K562 (cell line): ENCODE data around the gene CHRNB1. TPM values are rescaled to one million over a fixed set of nuclear protein-coding genes. Genes with fewer than 3 reads are reported as not detected.

Experiments used
- ATAC-seq: fragments of 200-7000 bp; cut with Tn5 transposase; 3 replicates; pipeline ENCODE4 v1.9.1; 2020; ENCODE audit warnings: moderate library complexity
- BruUV-seq: library from RNA; stranded (reverse); fragments of 400-500 nt; replicated peaks from 2 replicates; lab custom pipeline; 2021; lab: Mats Ljungman, UMichigan
- CTCF ChIA-PET: fragments of 300-600 bp; formaldehyde crosslinking; extraction: SDS; loops from one replicate; lab custom pipeline; 2021; ENCODE audit warnings: low intra/inter-chr PET ratio; lab: Yijun Ruan, JAX
- POLR2A ChIA-PET: fragments of 300-600, 350-650 bp; sonication (Branson Sonifier 250); formaldehyde crosslinking; extraction: SDS; loops from one replicate; lab custom pipeline; 2021; ENCODE audit warnings: antibody characterized with exemption, inconsistent platforms; lab: Yijun Ruan, JAX
- DNase-seq, 4 experiments: peaks; one replicate each; pipeline versions ENCODE4 v3.0.0 to v3.0.0-alpha.2; 2011 to 2018; ENCODE audit warnings: low spot score in 3 of 4, mixed read lengths in 3 of 4; ENCODE audit errors: extremely low read depth in 1 of 4
- FAIRE-seq: peaks from 2 replicates; lab custom pipeline; 2011; peaks lifted over from hg19 to GRCh38; lab: Jason Lieb, UNC
- H2AFZ ChIP-seq: 2 replicates; pipeline ENCODE4 v1.6.0; 2011; ENCODE audit warnings: low read depth, low read length, control low read depth, inconsistent platforms
- H3K27ac ChIP-seq: fragments of 200-600 bp; 3 replicates; pipeline ENCODE4 v1.8.0; 2011; ENCODE audit warnings: low read depth, mild to moderate bottlenecking, control low read depth, inconsistent platforms, low read length, moderate library complexity, mixed read lengths; ENCODE audit errors: extremely low read depth
- H3K27me3 ChIP-seq, 2 experiments: fragments of 300-600 bp in 1 of 2; 2 replicates in 1 of 2; 3 replicates in 1 of 2; pipeline versions ENCODE4 v1.6.0 to v1.8.0; 2011; ENCODE audit warnings: inconsistent platforms in 2 of 2, low read length in 2 of 2, mild to moderate bottlenecking in 1 of 2, mixed read lengths in 1 of 2, moderate library complexity in 1 of 2; ENCODE audit not compliant: control insufficient read depth in 2 of 2, insufficient read depth in 2 of 2
- H3K36me3 ChIP-seq: fragments of 300-600 bp; 3 replicates; pipeline ENCODE4 v1.8.0; 2011; ENCODE audit warnings: mild to moderate bottlenecking, low read length, inconsistent platforms; ENCODE audit not compliant: control insufficient read depth, insufficient read depth
- H3K4me1 ChIP-seq, 2 experiments: fragments of 200-600 bp in 1 of 2; replicated peaks in 1 of 2; 2 replicates in 1 of 2; 3 replicates in 1 of 2; pipeline versions ENCODE4 v1.5.1 to v1.8.0; 2011; ENCODE audit warnings: inconsistent platforms in 2 of 2, low read length in 2 of 2, mild to moderate bottlenecking in 1 of 2, mixed read lengths in 1 of 2, moderate library complexity in 1 of 2; ENCODE audit not compliant: control insufficient read depth in 2 of 2, insufficient read depth in 2 of 2
- H3K4me2 ChIP-seq: 2 replicates; pipeline ENCODE4 v1.6.1; 2011; ENCODE audit warnings: low read length, control low read depth, inconsistent platforms, mixed read lengths; ENCODE audit not compliant: insufficient read depth
- H3K4me3 ChIP-seq: fragments of 200-600 bp; sonication (generic), shearing (Covaris generic); 2 replicates; pipeline ENCODE4 v1.5.1; 2016; ENCODE audit warnings: control low read depth, inconsistent platforms
- H3K79me2 ChIP-seq: fragments of 200-600 bp; 3 replicates; pipeline ENCODE4 v1.8.0; 2011; ENCODE audit warnings: low read length, inconsistent platforms; ENCODE audit not compliant: control insufficient read depth, insufficient read depth
- H3K9ac ChIP-seq, 2 experiments: 2 replicates each; pipeline versions ENCODE4 v1.6.0 to v1.6.1; 2011; ENCODE audit warnings: low read depth in 2 of 2, low read length in 2 of 2, control low read depth in 1 of 2, inconsistent platforms in 1 of 2, mild to moderate bottlenecking in 1 of 2, mixed read lengths in 1 of 2; ENCODE audit not compliant: insufficient read depth in 1 of 2
- H3K9me1 ChIP-seq: one replicate; pipeline ENCODE4 v1.6.0; 2011; ENCODE audit warnings: inconsistent platforms, mild to moderate bottlenecking, low read length, moderate library complexity; ENCODE audit not compliant: control insufficient read depth, insufficient read depth
- H3K9me3 ChIP-seq: replicated peaks from 2 replicates; pipeline ENCODE4 v1.5.1; 2011; ENCODE audit warnings: low read depth, low read length, inconsistent platforms; ENCODE audit not compliant: control insufficient read depth, insufficient read depth
- H4K20me1 ChIP-seq: replicated peaks from 2 replicates; pipeline ENCODE4 v1.6.1; 2011; ENCODE audit warnings: low read length, inconsistent platforms, mixed read lengths; ENCODE audit not compliant: control insufficient read depth, insufficient read depth
- CBX3 ChIP-seq, 2 experiments: IDR thresholded peaks; 1 replicate in 1 of 2; 2 replicates in 1 of 2; pipeline ENCODE4 v1.6.1; 2012; ENCODE audit warnings: inconsistent platforms in 2 of 2, low read length in 2 of 2, borderline replicate concordance in 1 of 2, control low read depth in 1 of 2
- HES1 ChIP-seq: fragments of 450-650 bp; IDR thresholded peaks from 2 replicates; pipeline ENCODE4 v1.6.1; 2016; ENCODE audit warnings: low read depth, mild to moderate bottlenecking, moderate library complexity
- HOXB6 ChIP-seq: fragments of 250-450 bp; sonication (Bioruptor Pico); IDR thresholded peaks from 2 replicates; pipeline ENCODE4 v1.5.1; 2022; ENCODE audit warnings: mild to moderate bottlenecking, borderline replicate concordance
- NEUROD1 ChIP-seq: fragments of 150-350 bp; IDR thresholded peaks from 2 replicates; pipeline ENCODE4 v1.6.1; 2014; ENCODE audit warnings: borderline replicate concordance, low read length, low read depth; ENCODE audit not compliant: partially characterized antibody
- POLR2B ChIP-seq: fragments of 450-650 bp; IDR thresholded peaks from 2 replicates; pipeline ENCODE4 v1.6.1; 2018; ENCODE audit warnings: low read depth; ENCODE audit not compliant: partially characterized antibody
- POLR2G ChIP-seq: fragments of 200-400 bp; formaldehyde crosslinking; IDR thresholded peaks from 2 replicates; pipeline ENCODE4 v1.6.1; 2017; ENCODE audit warnings: low read depth, mild to moderate bottlenecking, antibody characterized with exemption, low read length, moderate library complexity
- RBFOX2 ChIP-seq: fragments of 200-400 bp; formaldehyde crosslinking; IDR thresholded peaks from 2 replicates; pipeline ENCODE4 v1.6.1; 2017; ENCODE audit warnings: low read depth, mild to moderate bottlenecking, low read length, moderate library complexity
- SRSF1 ChIP-seq: fragments of 200-400 bp; formaldehyde crosslinking; IDR thresholded peaks from 2 replicates; pipeline ENCODE4 v1.6.1; 2017; ENCODE audit warnings: mild to moderate bottlenecking, low read depth, low read length, moderate library complexity
- SUPT5H ChIP-seq: fragments of 450-650 bp; IDR thresholded peaks from 2 replicates; pipeline ENCODE4 v1.6.1; 2016
- TOE1 ChIP-seq, 2 experiments: fragments of 450-650 bp in 1 of 2; sonication (generic) in 1 of 2; formaldehyde crosslinking in 1 of 2; IDR thresholded peaks; 2 replicates each; pipeline versions ENCODE4 v1.7.1 to v1.8.0; 2016 to 2022; ENCODE audit warnings: borderline replicate concordance in 2 of 2, mild to moderate bottlenecking in 2 of 2, antibody characterized with exemption in 1 of 2, inconsistent platforms in 1 of 2, low read depth in 1 of 2, missing genetic modification reagents in 1 of 2, moderate library complexity in 1 of 2
- ZFP30 ChIP-seq: fragments of 250-450 bp; sonication (Bioruptor Pico); IDR thresholded peaks from 2 replicates; pipeline ENCODE4 v1.8.0; 2022; ENCODE audit warnings: moderate library complexity, mild to moderate bottlenecking, inconsistent platforms, borderline replicate concordance
- ZFP36 ChIP-seq: fragments of 150-350 bp; IDR thresholded peaks from 2 replicates; pipeline ENCODE4 v1.6.1; 2018; ENCODE audit warnings: low read length, low read depth; ENCODE audit not compliant: partially characterized antibody
- ZNF263 ChIP-seq: sonication (generic); formaldehyde crosslinking; IDR thresholded peaks from 2 replicates; pipeline ENCODE4 v1.8.0; 2022; ENCODE audit warnings: mild to moderate bottlenecking, missing genetic modification reagents, borderline replicate concordance
- ZNF586 ChIP-seq: fragments of 450-650 bp; formaldehyde crosslinking; conservative IDR thresholded peaks from 2 replicates; pipeline ENCODE4 v1.4.0; 2020; ENCODE audit warnings: mild to moderate bottlenecking, moderate library complexity
- WGBS: fragments of 100-300 bp; shearing (Covaris generic); methylation state at CpG from one replicate; pipeline ENCODE4 v1.1.6; 2016; ENCODE audit warnings: low coverage, mixed read lengths; ENCODE audit not compliant: insufficient coverage; ENCODE audit errors: missing lambda C conversion rate; 5-methylcytosine and 5-hydroxymethylcytosine counted together
- in situ Hi-C: fragments of 300-500 bp; cut with MboI; formaldehyde crosslinking; loops from 4 replicates; pipeline ENCODE4 v1.15.0; 2018; ENCODE audit warnings: inconsistent platforms, mixed read lengths
- intact Hi-C: fragments of 100-400 bp; cut with micrococcal nuclease; formaldehyde crosslinking; loops from 2 replicates; pipeline ENCODE4 v1.14.2; 2022
- polyA plus RNA-seq, 8 experiments: library from polyadenylated mRNA; depleted of rRNA in 4 of 8; stranded (reverse) in 5 of 8; unstranded in 3 of 8; fragments of >200 nt; fragmentation: Nextera tagmentation in 2 of 8; fragmentation: Illumina TruSeq in 1 of 8; extraction: Ambion mirVana in 2 of 8; extraction: Trizol in 1 of 8; gene quantifications; 2 replicates each; pipeline versions ENCODE4 v1.2.1 to v1.2.3, GENCODE V29; 2011 to 2014; ENCODE audit warnings: inconsistent platforms in 1 of 8, missing spikeins in 1 of 8
- total RNA-seq, 7 experiments: library from RNA; depleted of rRNA in 6 of 7; stranded (reverse); fragments of >200 nt in 6 of 7; fragmentation: Illumina TruSeq in 2 of 7; extraction: Trizol in 2 of 7; gene quantifications; 2 replicates each; pipeline versions ENCODE4 v1.2.1 to v1.2.3, GENCODE V29; 2011 to 2021; ENCODE audit warnings: low replicate concordance in 1 of 7
- TF ChIP-seq, protein P1 (sequence below): IDR thresholded peaks from 2 replicates; pipeline ENCODE4 v1.6.1; 2012; ENCODE audit warnings: low read depth, low read length, improper control_type of control experiment, borderline replicate concordance

Gene CHRNB1
- total and polyA plus RNA-seq, 9 of the 15 experiments (the other 6 are each of a cell fraction or from before 2014, with no cell fraction given): 4.7 to 12.3 (median 6.8) TPM

DNA sequence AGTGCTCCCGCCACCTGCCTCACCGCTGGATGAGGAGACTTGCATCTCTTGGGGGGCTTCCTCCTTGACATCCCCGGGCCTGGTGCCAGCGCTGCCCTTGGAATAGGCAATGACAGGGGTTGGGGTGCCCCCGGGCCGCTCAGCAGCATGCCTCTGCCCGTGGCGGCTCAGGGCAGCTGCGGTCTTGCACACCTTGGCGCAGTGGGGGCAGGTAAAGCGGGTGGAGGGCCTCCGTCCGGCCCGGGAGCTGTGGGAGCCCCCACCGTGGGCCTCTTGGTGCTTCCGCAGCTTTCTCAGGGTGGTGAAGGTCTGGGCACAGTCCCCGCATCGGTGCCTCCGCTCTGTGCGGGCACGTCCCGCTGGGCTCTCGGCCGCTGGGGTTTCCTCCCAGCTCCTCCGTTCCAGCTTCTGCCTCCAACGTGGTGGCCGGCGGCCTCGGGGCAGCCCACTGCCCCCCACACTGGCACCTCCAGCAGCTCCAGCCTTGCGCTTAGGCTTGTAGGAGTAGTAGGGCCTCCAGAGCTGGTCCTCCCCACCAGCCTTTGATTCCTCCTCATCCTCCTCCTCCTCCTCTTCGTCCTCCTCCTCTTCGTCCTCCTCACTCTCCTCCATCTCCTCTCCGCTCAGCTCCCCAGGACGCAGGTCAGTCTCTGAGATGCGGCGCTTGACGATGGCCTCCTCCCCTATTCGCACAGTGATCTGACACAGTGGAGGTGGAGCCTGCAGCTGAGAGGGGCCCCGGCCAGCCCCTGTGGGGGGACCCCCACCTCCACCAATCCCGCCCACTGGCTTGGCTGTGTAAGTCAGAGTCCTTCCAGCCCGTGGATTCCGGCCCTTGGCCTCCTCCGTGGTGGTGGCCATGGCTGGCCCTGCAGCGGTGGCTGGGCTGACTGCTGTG is 17.9 kb downstream of the CHRNB1 start:
- Histone ChIP-seq H4K20me1 (no peaks in the 10 kb centered on the region), H3K36me3 (peaks cover 37% of the 10 kb centered on the region; the same call in 1 of the 3 replicates), H3K9me1 (no peaks in the 10 kb centered on the region), H3K27me3 (no peaks in the 10 kb centered on the region), H3K9ac (peak overlapping the region in 1 of 2 experiments; percentile 9; a peak in 1 of 4 replicates), H3K4me1 (peaks cover 8 to 26% of the 10 kb centered on the region in 2 experiments), H3K79me2 (no peaks in the 10 kb centered on the region), H2AFZ (no peak overlapping the region), H3K4me3 (no peak overlapping the region), H3K9me3 (no peaks in the 10 kb centered on the region), H3K27ac (no peak overlapping the region), H3K4me2 (no peak overlapping the region)
- ChIA-PET CTCF (no interaction called here), POLR2A (interaction anchor here (1.0 to 2.3 kb wide), 2 partner anchors 10 to 13 kb away, joined by 3 to 8 read pairs; no protein-coding TSS in a partner anchor)
- intact Hi-C loops: no loop called here
- DNase-seq (no peak), ATAC-seq (no peak; the same call in 2 of the 3 replicates), FAIRE-seq (no peak)
- in situ Hi-C loops: no loop called here
- WGBS: 87% methylated on average over 13 of the region's 44 CpGs
- no TSS peak for BruUV-seq
- 0 out of 2 replicates have a peak, but pooled peaks have one; percentile 19 for TF ChIP-seq RBFOX2
- TF ChIP-seq POLR2G: peak; percentile 36; the same call in 1 of the 2 replicates
- TF ChIP-seq SUPT5H: peak; percentile 41; the same call in 1 of the 2 replicates
- no peak for TF ChIP-seq HES1
- TF ChIP-seq ZNF263 (CRISPR knock-in tag): peak; percentile 83; the same call in 1 of the 2 replicates
- no peak for TF ChIP-seq NEUROD1
- no peak for TF ChIP-seq CBX3 (IDR thresholded peaks at IDR 0.05; ENCODE audit: borderline replicate concordance in 1 of 2, low read length in 2 of 2)
- no peak for TF ChIP-seq ZFP36
- TF ChIP-seq HOXB6: no peak
- TF ChIP-seq ZNF586 (CRISPR knock-in tag): no peak
- no peak for TF ChIP-seq TOE1 (IDR thresholded peaks at IDR 0.05; ENCODE audit: borderline replicate concordance)
- TF ChIP-seq TOE1 (CRISPR knock-in tag; IDR thresholded peaks at IDR 0.05; ENCODE audit: borderline replicate concordance, low read depth): no peak
- TF ChIP-seq SRSF1: no peak
- TF ChIP-seq, protein P1, sequence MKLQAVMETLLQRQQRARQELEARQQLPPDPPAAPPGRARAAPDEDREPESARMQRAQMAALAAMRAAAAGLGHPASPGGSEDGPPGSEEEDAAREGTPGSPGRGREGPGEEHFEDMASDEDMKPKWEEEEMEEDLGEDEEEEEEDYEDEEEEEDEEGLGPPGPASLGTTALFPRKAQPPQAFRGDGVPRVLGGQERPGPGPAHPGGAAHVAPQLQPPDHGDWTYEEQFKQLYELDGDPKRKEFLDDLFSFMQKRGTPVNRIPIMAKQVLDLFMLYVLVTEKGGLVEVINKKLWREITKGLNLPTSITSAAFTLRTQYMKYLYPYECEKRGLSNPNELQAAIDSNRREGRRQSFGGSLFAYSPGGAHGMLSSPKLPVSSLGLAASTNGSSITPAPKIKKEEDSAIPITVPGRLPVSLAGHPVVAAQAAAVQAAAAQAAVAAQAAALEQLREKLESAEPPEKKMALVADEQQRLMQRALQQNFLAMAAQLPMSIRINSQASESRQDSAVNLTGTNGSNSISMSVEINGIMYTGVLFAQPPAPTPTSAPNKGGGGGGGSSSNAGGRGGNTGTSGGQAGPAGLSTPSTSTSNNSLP: no peak
- no peak for TF ChIP-seq ZFP30
- peak; percentile 36 for TF ChIP-seq POLR2B
